ENCODE measurements around the gene IL22RA1. TPM values are rescaled to one million over a fixed set of nuclear protein-coding genes. Genes with fewer than 3 reads are reported as not detected.

Gene IL22RA1
- total RNA-seq, 1 donor from 2014 or later, result not detected

DNA sequence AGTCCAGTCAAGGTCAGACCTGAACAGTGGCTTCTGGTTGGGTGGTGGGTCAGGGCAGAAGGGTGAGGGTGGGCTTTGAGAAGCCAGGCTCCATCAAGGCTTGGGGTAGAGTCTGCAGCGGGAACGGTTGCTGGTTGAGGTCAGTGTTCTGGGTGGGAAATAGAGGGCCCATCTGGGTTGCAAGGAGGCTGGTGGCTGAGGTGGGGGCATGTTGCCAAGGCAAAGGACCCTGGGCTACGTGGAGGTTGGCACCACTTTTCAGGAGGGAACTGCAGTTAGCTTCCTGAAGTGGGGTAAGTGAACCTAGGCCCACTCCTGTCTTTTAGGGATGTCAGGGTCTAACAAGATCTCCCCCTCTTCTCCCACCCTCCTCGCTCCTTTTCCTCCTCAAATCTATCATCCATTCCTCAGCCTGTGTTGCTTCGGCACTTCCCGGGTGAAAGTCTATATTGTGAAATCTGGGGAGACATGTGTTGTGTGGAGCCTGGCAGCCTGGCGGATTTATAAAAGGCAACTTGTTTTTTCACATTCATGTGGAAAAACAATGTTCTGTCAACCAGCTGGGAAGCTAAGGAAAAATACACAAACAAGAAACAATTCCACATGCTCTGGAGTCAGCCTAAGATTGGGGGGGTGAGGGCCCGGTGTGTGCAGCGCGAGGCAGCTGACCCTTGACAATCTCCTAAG, 1.5 kb downstream of the IL22RA1 start:
- H3K9me3 Mint-ChIP-seq, result no peaks in the 10 kb centered on the region
- H3K27ac Mint-ChIP-seq, result no peak overlapping the region
- no peaks in the 10 kb centered on the region for H3K36me3 Mint-ChIP-seq (ENCODE audit: low read depth)
- H3K4me1 Mint-ChIP-seq (ENCODE audit: low read depth), result no peaks in the 10 kb centered on the region
- peaks cover 6% of the 10 kb centered on the region for H3K27me3 Mint-ChIP-seq (ENCODE audit: insufficient read depth)
- no peak for DNase-seq (ENCODE audit: low spot score)
- no peak overlapping the region for H3K4me3 Mint-ChIP-seq
- intact Hi-C loops (cut with micrococcal nuclease), result no loop called here

DNA sequence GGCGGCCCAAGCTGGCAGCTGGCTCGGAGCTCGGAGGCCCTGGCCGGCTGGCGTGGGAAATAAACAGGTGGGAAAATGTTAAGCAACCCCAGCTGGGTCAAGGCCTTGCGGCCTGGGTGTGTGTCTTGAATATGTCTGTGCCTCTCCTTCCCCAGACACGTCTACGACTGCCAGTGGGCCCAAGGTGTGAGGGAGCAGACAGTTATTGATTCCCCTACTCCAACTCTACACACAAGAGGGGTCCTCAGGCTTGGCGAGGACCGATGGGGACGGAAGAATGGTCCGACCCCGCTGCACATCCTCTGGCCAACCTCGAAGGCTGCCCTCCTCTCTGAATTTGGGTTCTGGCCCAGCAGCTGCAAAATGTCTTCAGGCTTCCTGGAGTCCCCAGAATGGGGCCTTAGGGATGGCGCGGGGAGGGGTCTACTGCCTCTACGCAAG, 2.2 kb downstream of the IL22RA1 start:
- no peaks in the 10 kb centered on the region for H3K4me1 Mint-ChIP-seq (ENCODE audit: low read depth)
- no peaks in the 10 kb centered on the region for H3K9me3 Mint-ChIP-seq
- no peak overlapping the region for H3K27ac Mint-ChIP-seq
- H3K36me3 Mint-ChIP-seq (ENCODE audit: low read depth), result no peaks in the 10 kb centered on the region
- no peak overlapping the region for H3K4me3 Mint-ChIP-seq
- H3K27me3 Mint-ChIP-seq (ENCODE audit: insufficient read depth), result peaks cover 6% of the 10 kb centered on the region
- DNase-seq (ENCODE audit: low spot score), result no peak
- intact Hi-C loops (cut with micrococcal nuclease), result no loop called here

- peaks cover 7% of the 10 kb centered on the region for H3K9me3 Mint-ChIP-seq
- no peaks in the 10 kb centered on the region for H3K4me1 Mint-ChIP-seq (ENCODE audit: low read depth)
- H3K36me3 Mint-ChIP-seq (ENCODE audit: low read depth), result no peaks in the 10 kb centered on the region
- no peak overlapping the region for H3K27ac Mint-ChIP-seq
- peaks cover 6% of the 10 kb centered on the region for H3K27me3 Mint-ChIP-seq (ENCODE audit: insufficient read depth)
- no peak overlapping the region for H3K4me3 Mint-ChIP-seq
- intact Hi-C loops (cut with micrococcal nuclease), result no loop called here
- DNase-seq (ENCODE audit: low spot score), result no peak
Observed at GRCh38 chr1:24139841-24140425, 3.0 kb downstream of the IL22RA1 start.

DNA sequence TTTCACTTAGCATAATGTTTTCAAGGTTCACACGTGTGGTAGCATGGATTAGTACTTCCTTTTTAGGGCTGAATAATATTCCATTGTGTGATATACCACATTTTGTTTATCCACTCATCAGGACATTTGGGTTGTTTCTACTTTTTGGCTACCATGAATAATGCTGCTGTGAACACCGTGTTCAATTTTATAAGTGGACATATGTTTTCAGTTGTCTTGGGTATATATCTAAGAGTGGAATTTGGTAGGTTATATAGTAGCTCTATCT, 3.8 kb downstream of the IL22RA1 start:
- intact Hi-C loops (cut with micrococcal nuclease), result no loop called here
- H3K4me3 Mint-ChIP-seq, result no peak overlapping the region
- no peak for DNase-seq (ENCODE audit: low spot score)
- H3K4me1 Mint-ChIP-seq (ENCODE audit: low read depth), result no peaks in the 10 kb centered on the region
- H3K9me3 Mint-ChIP-seq, result peaks cover 8% of the 10 kb centered on the region
- peaks cover 8% of the 10 kb centered on the region for H3K27me3 Mint-ChIP-seq (ENCODE audit: insufficient read depth)
- no peak overlapping the region for H3K27ac Mint-ChIP-seq
- H3K36me3 Mint-ChIP-seq (ENCODE audit: low read depth), result no peaks in the 10 kb centered on the region

DNA sequence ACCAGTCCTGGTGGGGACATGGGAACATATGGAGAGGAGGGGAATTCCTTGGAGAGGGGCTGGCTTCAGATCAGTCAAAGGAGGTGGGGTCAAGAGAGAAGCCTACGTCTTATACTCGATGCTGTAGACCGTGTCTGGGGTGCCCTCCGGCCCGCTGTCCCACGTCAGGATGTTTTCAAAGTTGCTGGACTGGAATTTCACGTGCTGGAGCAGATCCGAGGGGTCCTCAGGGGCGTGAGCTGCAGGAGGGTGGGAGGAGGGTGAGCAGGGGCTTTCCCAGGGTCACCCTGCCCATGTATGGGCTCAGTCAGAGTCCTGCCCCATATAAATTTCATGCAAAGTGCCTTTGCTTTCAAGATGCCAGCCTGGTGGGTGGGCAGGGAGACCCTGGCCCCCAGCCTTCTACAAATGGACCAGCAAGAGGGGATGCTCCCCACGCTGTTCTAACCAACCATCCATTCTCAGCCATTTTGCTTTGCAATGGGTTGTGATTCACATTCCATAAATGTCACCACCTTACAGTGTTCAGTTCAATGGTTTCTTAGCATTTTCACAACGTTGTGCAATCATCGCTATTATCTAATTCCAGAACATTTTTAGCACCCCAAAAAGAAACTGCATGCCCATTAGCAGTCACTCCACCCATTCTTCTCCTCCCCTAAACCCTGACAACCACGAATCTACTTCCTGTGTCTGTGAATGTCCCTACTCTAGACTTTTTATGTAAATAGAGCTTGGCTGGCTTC, 4.3 kb downstream of the IL22RA1 start:
- Mint-ChIP-seq H3K9me3 (peaks cover 8% of the 10 kb centered on the region), H3K4me1 (ENCODE audit: low read depth) (no peaks in the 10 kb centered on the region), H3K27me3 (ENCODE audit: insufficient read depth) (peaks cover 4% of the 10 kb centered on the region), H3K4me3 (no peak overlapping the region), H3K27ac (no peak overlapping the region), H3K36me3 (ENCODE audit: low read depth) (no peaks in the 10 kb centered on the region)
- DNase-seq (ENCODE audit: low spot score), result no peak
- intact Hi-C loops (cut with micrococcal nuclease), result no loop called here

- no peak overlapping the region for H3K27ac Mint-ChIP-seq
- intact Hi-C loops (cut with micrococcal nuclease), result no loop called here
- H3K27me3 Mint-ChIP-seq (ENCODE audit: insufficient read depth), result peaks cover 5% of the 10 kb centered on the region
- peaks cover 8% of the 10 kb centered on the region for H3K9me3 Mint-ChIP-seq
- no peak for DNase-seq (ENCODE audit: low spot score)
- H3K4me3 Mint-ChIP-seq, result no peak overlapping the region
- H3K36me3 Mint-ChIP-seq (ENCODE audit: low read depth), result no peaks in the 10 kb centered on the region
- no peaks in the 10 kb centered on the region for H3K4me1 Mint-ChIP-seq (ENCODE audit: low read depth)
Observed at GRCh38 chr1:24136956-24137539, 5.9 kb downstream of the IL22RA1 start.

DNA sequence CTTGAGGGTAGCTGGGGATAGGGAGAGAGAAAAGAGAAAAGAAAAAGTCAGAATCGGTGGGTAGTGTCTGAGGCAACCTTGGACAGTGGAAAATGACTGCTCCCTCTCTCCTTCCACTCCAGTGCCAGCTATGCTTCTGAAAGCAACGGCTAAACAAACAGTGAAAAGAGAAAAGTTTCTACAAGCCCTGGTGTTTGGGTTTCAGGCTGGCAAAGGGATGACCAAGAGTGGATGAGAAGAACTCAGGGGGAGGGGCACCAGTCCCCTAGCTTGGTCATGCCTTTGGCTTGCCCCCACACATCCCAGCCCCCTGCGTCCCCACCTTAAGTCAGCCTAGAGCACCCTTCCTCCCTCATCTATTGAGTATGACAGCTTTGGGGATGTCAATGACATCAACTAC, 8.6 kb downstream of the IL22RA1 start:
- H3K4me3 Mint-ChIP-seq, result no peak overlapping the region
- H3K27me3 Mint-ChIP-seq (ENCODE audit: insufficient read depth), result peaks cover 8% of the 10 kb centered on the region
- no peaks in the 10 kb centered on the region for H3K36me3 Mint-ChIP-seq (ENCODE audit: low read depth)
- peaks cover 18% of the 10 kb centered on the region for H3K9me3 Mint-ChIP-seq
- H3K4me1 Mint-ChIP-seq (ENCODE audit: low read depth), result no peaks in the 10 kb centered on the region
- H3K27ac Mint-ChIP-seq, result no peak overlapping the region
- intact Hi-C loops (cut with micrococcal nuclease), result no loop called here
- no peak for DNase-seq (ENCODE audit: low spot score)

- Mint-ChIP-seq H3K4me3 (no peak overlapping the region), H3K27ac (no peak overlapping the region), H3K4me1 (ENCODE audit: low read depth) (no peaks in the 10 kb centered on the region), H3K36me3 (ENCODE audit: low read depth) (no peaks in the 10 kb centered on the region), H3K9me3 (peaks cover 18% of the 10 kb centered on the region), H3K27me3 (ENCODE audit: insufficient read depth) (peaks cover 8% of the 10 kb centered on the region)
- intact Hi-C loops (cut with micrococcal nuclease), result no loop called here
- DNase-seq (ENCODE audit: low spot score), result no peak
Observed at GRCh38 chr1:24133819-24134218, 9.1 kb downstream of the IL22RA1 start.

DNA sequence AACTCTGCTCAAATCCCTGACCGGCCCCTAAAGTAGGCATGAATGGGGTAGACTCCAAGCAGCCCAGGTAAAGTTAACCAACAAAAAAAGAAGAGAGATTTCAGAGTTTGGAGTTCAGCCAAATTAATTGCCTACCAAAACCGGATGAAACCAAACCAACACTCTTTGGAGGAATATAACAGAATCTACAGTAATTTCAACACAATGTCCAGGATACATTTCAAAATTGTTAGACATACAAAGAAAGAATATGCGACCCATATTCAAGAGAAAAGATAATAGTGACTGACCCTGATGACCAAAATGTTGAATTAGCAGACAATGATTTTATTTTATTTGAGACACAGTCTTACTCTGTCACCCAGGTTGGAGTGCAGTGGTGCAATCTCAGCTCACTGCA, 12.6 kb downstream of the IL22RA1 start:
- H3K4me1 Mint-ChIP-seq (ENCODE audit: low read depth), result no peaks in the 10 kb centered on the region
- intact Hi-C loops (cut with micrococcal nuclease), result no loop called here
- H3K27me3 Mint-ChIP-seq (ENCODE audit: insufficient read depth), result peaks cover 13% of the 10 kb centered on the region
- no peak for DNase-seq (ENCODE audit: low spot score)
- H3K27ac Mint-ChIP-seq, result no peak overlapping the region
- H3K36me3 Mint-ChIP-seq (ENCODE audit: low read depth), result no peaks in the 10 kb centered on the region
- peaks cover 16% of the 10 kb centered on the region for H3K9me3 Mint-ChIP-seq
- no peak overlapping the region for H3K4me3 Mint-ChIP-seq

DNA sequence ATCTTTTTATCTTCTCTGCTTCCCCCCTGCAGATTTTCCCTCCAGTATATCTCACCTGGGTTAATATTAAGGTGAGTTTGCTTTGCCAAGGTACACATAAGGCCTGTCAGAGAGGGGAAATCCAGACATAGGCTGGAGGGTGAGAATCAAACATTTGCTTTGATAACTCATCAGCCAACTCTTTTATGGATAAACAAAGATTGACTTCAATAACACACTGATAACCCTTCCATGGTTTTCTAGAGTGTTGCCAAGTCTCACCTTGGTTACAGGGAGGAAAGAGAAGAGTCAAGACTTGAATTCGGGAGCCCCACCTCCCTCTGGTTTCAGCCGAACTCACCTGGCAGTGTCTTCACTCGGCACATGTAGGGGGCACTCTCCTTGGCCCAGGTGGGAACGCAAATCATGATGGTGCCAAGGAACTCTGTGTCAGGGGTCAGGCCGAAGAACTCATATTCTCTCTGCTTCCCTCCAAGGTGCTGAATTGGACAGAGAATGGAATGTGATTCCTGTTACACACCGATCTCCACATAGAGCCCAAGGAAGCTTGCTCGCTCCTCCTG, 15.1 kb downstream of the IL22RA1 start:
- Mint-ChIP-seq H3K4me1 (ENCODE audit: low read depth) (no peaks in the 10 kb centered on the region), H3K27me3 (ENCODE audit: insufficient read depth) (peaks cover 11% of the 10 kb centered on the region), H3K9me3 (peaks cover 9% of the 10 kb centered on the region), H3K4me3 (no peak overlapping the region), H3K27ac (no peak overlapping the region), H3K36me3 (ENCODE audit: low read depth) (no peaks in the 10 kb centered on the region)
- intact Hi-C loops (cut with micrococcal nuclease), result no loop called here
- no peak for DNase-seq (ENCODE audit: low spot score)

DNA sequence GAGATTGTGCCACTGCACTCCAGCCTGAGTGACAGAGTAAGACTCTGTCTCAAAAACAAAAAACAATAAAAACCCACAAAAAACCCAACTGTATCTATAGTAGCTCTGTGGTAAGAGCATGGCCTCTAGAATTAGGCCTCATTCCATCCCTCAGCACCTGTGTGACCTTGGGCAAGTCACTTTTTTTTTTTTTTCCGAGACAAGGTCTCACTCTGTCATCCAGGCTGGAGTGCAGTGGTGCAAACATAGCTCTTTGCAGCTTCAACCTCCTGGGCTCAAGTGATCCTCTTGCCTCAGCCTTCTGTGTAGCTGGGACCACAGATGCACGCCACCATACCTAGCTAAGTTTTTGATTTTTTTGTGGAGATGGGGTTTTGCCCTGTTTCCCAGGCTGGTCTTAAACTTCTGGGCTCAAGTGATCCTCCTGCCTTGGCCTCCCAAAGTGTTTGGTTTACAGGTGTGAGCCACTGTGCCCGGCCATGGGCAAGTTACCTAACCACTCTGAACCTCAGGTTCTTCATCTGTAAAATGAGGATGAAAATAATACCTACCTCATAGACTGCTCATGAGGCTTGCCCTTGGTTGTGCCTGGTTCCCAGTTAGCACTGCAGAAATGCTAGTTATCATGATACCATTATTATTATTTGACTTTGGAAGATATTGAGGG, 15.7 kb downstream of the IL22RA1 start:
- DNase-seq (ENCODE audit: low spot score), result no peak
- Mint-ChIP-seq H3K4me3 (no peak overlapping the region), H3K9me3 (peaks cover 9% of the 10 kb centered on the region), H3K4me1 (ENCODE audit: low read depth) (no peaks in the 10 kb centered on the region), H3K36me3 (ENCODE audit: low read depth) (no peaks in the 10 kb centered on the region), H3K27ac (no peak overlapping the region), H3K27me3 (ENCODE audit: insufficient read depth) (peaks cover 8% of the 10 kb centered on the region)
- intact Hi-C loops (cut with micrococcal nuclease), result no loop called here

- Mint-ChIP-seq H3K27ac (no peak overlapping the region), H3K4me3 (no peak overlapping the region), H3K4me1 (ENCODE audit: low read depth) (no peaks in the 10 kb centered on the region), H3K9me3 (peaks cover 8% of the 10 kb centered on the region), H3K36me3 (ENCODE audit: low read depth) (no peaks in the 10 kb centered on the region), H3K27me3 (ENCODE audit: insufficient read depth) (peaks cover 8% of the 10 kb centered on the region)
- DNase-seq (ENCODE audit: low spot score), result no peak
- intact Hi-C loops (cut with micrococcal nuclease), result no loop called here
Observed at GRCh38 chr1:24126672-24127023, 16.3 kb downstream of the IL22RA1 start.
